Retinal pigment epithelial cell (primary cell): ENCODE measurements around the gene TMEM86A.

Source experiments
- DNase-seq: peaks from one replicate; pipeline ENCODE4 v3.0.0-alpha.2; 2010; ENCODE audit warnings: low read depth
- H3K4me3 ChIP-seq: 2 replicates; pipeline ENCODE4 v1.5.1; 2011; ENCODE audit warnings: mild to moderate bottlenecking, low read length, control low read depth, moderate library complexity
- CTCF ChIP-seq: conservative IDR thresholded peaks from 2 replicates; pipeline ENCODE4 v1.5.1; 2011; ENCODE audit warnings: low read depth, low read length, control low read depth, inconsistent platforms

Gene TMEM86A

DNA sequence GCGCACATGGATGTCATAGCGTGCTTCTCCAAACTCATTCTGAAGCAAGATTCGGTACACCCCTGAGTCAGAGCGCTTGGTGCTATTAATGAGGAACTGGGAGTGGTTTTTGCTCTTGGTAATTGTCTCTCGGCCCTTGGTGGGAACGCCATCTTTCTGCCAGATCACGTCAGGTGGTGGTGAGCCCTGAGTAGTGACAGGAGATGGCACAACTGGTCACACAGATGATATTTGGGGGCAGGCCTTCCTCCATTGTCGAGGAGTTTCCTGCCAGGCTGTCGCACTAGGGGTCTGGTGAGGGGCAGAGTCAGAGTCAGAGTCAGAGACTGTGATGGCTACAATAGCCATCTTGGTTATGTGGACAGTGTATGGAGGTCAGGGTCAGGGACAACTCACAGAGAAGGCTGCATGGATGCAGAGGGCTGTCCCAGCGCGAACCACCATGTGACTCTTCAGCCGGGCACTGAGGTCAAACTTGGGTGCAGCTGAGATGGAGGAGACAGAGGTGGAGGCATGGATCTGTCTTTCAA lies 9.3 kb downstream of the TMEM86A start:
- DNase-seq, result no peak
- no peak for TF ChIP-seq CTCF
- no peak overlapping the region for H3K4me3 ChIP-seq

- no peak for DNase-seq
- no peak overlapping the region for H3K4me3 ChIP-seq
- no peak for TF ChIP-seq CTCF
These were observed 10.8 kb downstream of the TMEM86A start for GRCh38 chr11:18709414-18709813.

DNA sequence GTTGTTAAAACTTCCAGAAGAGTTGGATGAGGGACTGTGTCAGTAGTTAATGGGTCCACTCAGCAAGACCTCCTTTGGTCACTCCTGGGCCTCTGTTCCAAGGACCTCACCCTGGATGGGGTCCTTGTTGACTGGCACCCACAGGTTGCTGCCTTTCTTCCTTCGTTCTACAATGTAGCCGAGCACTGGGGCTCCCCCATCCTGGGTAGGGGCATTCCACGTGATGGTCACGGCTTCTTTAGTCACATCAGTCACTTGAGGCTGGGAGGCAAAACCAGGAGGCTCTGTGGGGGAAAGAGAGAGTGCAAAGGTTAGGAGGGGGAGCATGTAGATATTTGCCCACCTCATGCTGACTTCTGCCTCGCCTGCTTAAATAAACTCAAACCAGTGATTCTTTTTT lies 12.0 kb downstream of the TMEM86A start:
- TF ChIP-seq CTCF, result no peak
- no peak overlapping the region for H3K4me3 ChIP-seq
- DNase-seq, result no peak

GRCh38 chr11:18713646-18714442 lies 15.3 kb downstream of the TMEM86A start:
- no peak for DNase-seq
- TF ChIP-seq CTCF, result no peak
- H3K4me3 ChIP-seq, result no peak overlapping the region

GRCh38 chr11:18714443-18714780 lies 15.8 kb downstream of the TMEM86A start:
- no peak for DNase-seq
- no peak for TF ChIP-seq CTCF
- no peak overlapping the region for H3K4me3 ChIP-seq

DNA sequence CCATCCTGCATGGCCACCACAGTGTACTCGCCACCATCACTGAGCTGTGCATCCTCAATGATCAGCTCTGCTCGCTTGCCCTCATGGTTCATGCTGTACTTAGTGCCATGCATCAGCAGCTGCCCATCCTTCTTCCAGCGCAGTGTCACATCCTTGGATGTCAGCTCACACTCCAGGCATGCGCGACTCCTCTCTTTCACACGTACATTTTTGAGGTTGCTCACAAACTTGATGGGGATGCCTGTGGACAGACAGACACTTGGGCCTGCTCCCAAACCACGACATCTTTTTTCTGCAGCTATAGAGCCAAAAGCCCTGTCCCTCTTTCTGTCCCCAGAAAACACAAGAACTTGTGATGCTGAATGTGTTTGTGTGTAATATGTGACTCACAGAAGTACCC lies 16.9 kb downstream of the TMEM86A start:
- H3K4me3 ChIP-seq, result no peak overlapping the region
- no peak for DNase-seq
- no peak for TF ChIP-seq CTCF
